HepG2 (cell line): ENCODE measurements around the gene GABRB1. TPM values are rescaled to one million over a fixed set of nuclear protein-coding genes. Genes with fewer than 3 reads are reported as not detected.

Source experiments
- HMGA1 ChIP-seq: sonication (generic); formaldehyde crosslinking; conservative IDR thresholded peaks from 2 replicates; pipeline ENCODE4 v1.4.0; 2020; ENCODE audit warnings: missing genetic modification reagents
- PCBP1 ChIP-seq: fragments of 200-400 bp; formaldehyde crosslinking; IDR thresholded peaks from 2 replicates; pipeline ENCODE4 v1.6.1; 2017; ENCODE audit warnings: mild to moderate bottlenecking, low read depth, low read length, borderline replicate concordance
- REXO4 ChIP-seq: sonication (generic); formaldehyde crosslinking; IDR thresholded peaks from 2 replicates; pipeline ENCODE4 v1.8.0; 2022; ENCODE audit warnings: missing genetic modification reagents, mild to moderate bottlenecking, borderline replicate concordance
- RFX1 ChIP-seq: fragments of 450-650 bp; IDR thresholded peaks from 2 replicates; pipeline ENCODE4 v1.6.1; 2017
- SP4 ChIP-seq: sonication (generic); formaldehyde crosslinking; IDR thresholded peaks from 2 replicates; pipeline ENCODE4 v1.8.1; 2023; ENCODE audit warnings: mild to moderate bottlenecking, missing genetic modification reagents
- ZMYM4 ChIP-seq: sonication (generic); formaldehyde crosslinking; IDR thresholded peaks from 2 replicates; pipeline ENCODE4 v1.8.1; 2023; ENCODE audit warnings: mild to moderate bottlenecking, missing genetic modification reagents
- ZNF142 ChIP-seq: sonication (generic); formaldehyde crosslinking; IDR thresholded peaks from 2 replicates; pipeline ENCODE4 v1.4.0; 2020; ENCODE audit warnings: missing genetic modification reagents
- ZNF558 ChIP-seq: sonication (generic); formaldehyde crosslinking; IDR thresholded peaks from 2 replicates; pipeline ENCODE4 v1.9.0; 2022; ENCODE audit warnings: mild to moderate bottlenecking, missing genetic modification reagents, borderline replicate concordance
- ZNF841 ChIP-seq: sonication (generic); formaldehyde crosslinking; IDR thresholded peaks from 2 replicates; pipeline ENCODE4 v1.8.1; 2023; ENCODE audit warnings: missing genetic modification reagents, borderline replicate concordance
- ZSCAN22 ChIP-seq: sonication (generic); formaldehyde crosslinking; IDR thresholded peaks from 2 replicates; pipeline ENCODE4 v1.4.0; 2020; ENCODE audit warnings: mild to moderate bottlenecking, missing genetic modification reagents
- polyA plus RNA-seq, 8 experiments: library from polyadenylated mRNA; depleted of rRNA in 3 of 8; stranded (reverse) in 7 of 8; unstranded in 1 of 8; fragments of >200 nt; fragmentation: Illumina TruSeq in 4 of 8; extraction: Trizol in 4 of 8; gene quantifications; 2 replicates each; pipeline versions ENCODE4 v1.2.1 to v1.2.3, GENCODE V29; 2011 to 2016; ENCODE audit warnings: low read depth in 4 of 8, missing spikeins in 1 of 8, mixed read lengths in 1 of 8; ENCODE audit not compliant: insufficient read depth in 1 of 8
- total RNA-seq, 5 experiments: library from RNA; depleted of rRNA; stranded (reverse); fragments of >200 nt; fragmentation: Illumina TruSeq; extraction: Trizol; gene quantifications; 2 replicates each; pipeline ENCODE4 v1.2.3, GENCODE V29; 2016; ENCODE audit warnings: low read depth in 1 of 5
- TF ChIP-seq, protein P1 (sequence below): sonication (generic); formaldehyde crosslinking; conservative IDR thresholded peaks from 2 replicates; pipeline ENCODE4 v1.4.0; 2020; ENCODE audit warnings: missing genetic modification reagents

GABRB1 gene
- total and polyA plus RNA-seq, 2 of the 13 experiments (the other 11 are each of a cell fraction or from before 2014, with no cell fraction given): not detected

GRCh38 chr4:47002580-47002979, 28.8 kb upstream of the GABRB1 start (continued):
- TF ChIP-seq ZNF142 (CRISPR knock-in tag): no peak
- TF ChIP-seq ZSCAN22 (CRISPR knock-in tag): no peak
- no peak for TF ChIP-seq SP4
- TF ChIP-seq RFX1: no peak
- no peak for TF ChIP-seq HMGA1
- no peak for TF ChIP-seq REXO4 (CRISPR knock-in tag)
- TF ChIP-seq PCBP1: no peak
- TF ChIP-seq ZNF841: no peak
- TF ChIP-seq ZNF558 (CRISPR knock-in tag): no peak
- no peak for TF ChIP-seq ZMYM4 (CRISPR knock-in tag)
- TF ChIP-seq, protein P1, sequence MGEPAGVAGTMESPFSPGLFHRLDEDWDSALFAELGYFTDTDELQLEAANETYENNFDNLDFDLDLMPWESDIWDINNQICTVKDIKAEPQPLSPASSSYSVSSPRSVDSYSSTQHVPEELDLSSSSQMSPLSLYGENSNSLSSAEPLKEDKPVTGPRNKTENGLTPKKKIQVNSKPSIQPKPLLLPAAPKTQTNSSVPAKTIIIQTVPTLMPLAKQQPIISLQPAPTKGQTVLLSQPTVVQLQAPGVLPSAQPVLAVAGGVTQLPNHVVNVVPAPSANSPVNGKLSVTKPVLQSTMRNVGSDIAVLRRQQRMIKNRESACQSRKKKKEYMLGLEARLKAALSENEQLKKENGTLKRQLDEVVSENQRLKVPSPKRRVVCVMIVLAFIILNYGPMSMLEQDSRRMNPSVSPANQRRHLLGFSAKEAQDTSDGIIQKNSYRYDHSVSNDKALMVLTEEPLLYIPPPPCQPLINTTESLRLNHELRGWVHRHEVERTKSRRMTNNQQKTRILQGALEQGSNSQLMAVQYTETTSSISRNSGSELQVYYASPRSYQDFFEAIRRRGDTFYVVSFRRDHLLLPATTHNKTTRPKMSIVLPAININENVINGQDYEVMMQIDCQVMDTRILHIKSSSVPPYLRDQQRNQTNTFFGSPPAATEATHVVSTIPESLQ (CRISPR knock-in tag): no peak
